Stimulated activated CD8-positive, alpha-beta memory T cell treated with anti-CD3 and anti-CD28 coated beads, Interleukin-15, amount 100 ng/mL, for 4 hours (primary cell): Measurements from ENCODE around the gene SELENON.

Source experiments
- DNase-seq, 2 donors: peaks; one replicate each; pipeline ENCODE4 v3.0.0-alpha.2; 2020; ENCODE audit warnings: low read depth in 2 of 2

The SELENON gene

DNA sequence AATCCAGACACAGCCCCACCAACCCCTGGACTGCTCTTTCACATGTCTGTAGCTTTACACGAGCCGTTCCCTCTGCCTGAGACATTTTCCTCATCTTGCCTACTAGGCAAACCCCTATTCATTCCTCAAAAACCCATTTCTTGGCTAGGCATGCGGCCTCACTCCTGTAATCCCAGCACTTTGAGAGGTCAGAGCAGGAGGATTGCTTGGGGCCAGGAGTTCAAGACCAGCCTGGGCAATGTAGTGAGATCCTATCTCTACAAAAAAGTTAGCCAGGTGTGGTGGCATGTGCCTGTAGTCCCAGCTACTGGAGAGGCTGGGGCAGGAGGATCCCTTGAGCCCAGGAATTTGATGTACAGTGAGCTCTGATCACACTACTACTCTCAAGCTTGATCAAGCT is 64.4 kb downstream of the SELENON start:
- DNase-seq: no peak

DNA sequence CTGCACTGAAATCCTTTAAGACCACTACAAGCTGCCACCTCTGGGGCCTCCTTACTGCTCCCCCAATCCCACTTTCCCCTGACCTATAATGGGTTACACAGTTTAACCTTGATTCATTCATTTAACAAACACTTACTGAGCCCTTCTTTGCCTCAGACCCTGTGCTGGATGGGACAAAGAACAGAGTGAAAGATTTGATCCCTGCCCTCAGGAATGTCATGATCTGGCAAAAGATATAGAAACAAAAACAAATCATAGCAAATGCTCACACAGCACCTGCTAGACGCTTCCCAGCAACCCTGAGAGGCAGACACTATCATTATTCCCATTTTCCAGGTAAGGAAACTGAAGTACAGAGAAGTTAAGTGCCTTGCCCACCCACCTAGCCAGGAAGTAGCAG is 66.3 kb downstream of the SELENON start:
- DNase-seq: no peak

DNA sequence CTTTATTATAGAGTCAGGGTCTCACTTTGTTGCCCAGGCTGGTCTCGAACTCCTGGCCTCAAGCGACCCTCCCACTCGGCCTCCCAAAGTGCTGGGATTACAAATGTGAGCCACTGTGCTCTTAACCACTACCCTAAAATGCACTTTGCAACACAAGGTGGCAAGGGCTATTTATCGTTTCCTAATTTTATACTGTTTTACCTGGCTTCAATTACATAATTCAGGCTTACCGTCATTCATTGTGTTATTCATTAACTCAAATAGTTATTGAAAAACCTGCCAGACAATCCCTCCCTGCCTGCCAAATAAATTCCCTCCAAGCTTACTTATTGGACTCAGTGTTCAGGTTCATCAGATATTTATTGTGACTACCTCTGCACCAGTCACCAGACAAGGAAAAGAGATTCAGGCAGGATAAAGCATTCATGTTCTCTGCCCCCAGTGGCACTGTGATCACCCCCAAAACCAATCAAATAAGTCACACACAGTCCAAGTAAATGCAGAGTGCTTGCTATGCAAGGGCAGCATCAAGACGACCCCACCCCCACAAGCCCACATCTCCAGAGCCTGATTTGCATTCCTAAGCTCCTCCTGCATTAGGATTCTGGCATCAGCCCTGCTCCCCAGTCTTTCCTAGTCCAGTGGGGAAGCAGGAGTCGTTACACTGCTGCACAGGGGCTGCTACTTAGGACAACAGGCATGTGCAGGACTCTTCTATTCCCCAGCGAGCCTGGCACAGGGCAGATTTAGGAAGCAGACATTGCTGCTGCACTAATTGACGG is 67.4 kb downstream of the SELENON start:
- DNase-seq: no peak
